CD4-positive, alpha-beta T cell treated with Interleukin-17A for 4 hours (primary cell): Measurements from ENCODE around the gene SLC30A3.
"Not testable (repeated sequence)": the region's sequence is repeated elsewhere in the genome, so short reads cannot be mapped to it uniquely, and the experiment has no call there.

Source experiments
- DNase-seq: peaks from one replicate; pipeline ENCODE4 v3.0.0-alpha.2; 2020; ENCODE audit warnings: mixed read lengths

SLC30A3 gene

GRCh38 chr2:27262379-27263286 lies at the start of gene SLC30A3:
Gene SLC30A3 (minus strand): TSS chr2:27263047. CDS start chr2:27262906, 141 bp downstream.
- peak; percentile 87 for DNase-seq

GRCh38 chr2:27312152-27312551 lies 49.3 kb upstream of the SLC30A3 start:
- no peak for DNase-seq

- DNase-seq = no peak
These were observed 46.8 kb upstream of the SLC30A3 start for GRCh38 chr2:27309651-27310050.

GRCh38 chr2:27308359-27308881 lies 45.6 kb upstream of the SLC30A3 start, which contains the start of gene UCN:
Gene UCN (minus strand): TSS chr2:27308445. CDS start chr2:27307895, 550 bp downstream.
- no peak for DNase-seq

GRCh38 chr2:27307545-27308358 lies 44.9 kb upstream of the SLC30A3 start:
- no peak for DNase-seq

GRCh38 chr2:27307287-27307544 lies 44.4 kb upstream of the SLC30A3 start:
- no peak for DNase-seq

- peak; percentile 30 for DNase-seq
These were observed 43.9 kb upstream of the SLC30A3 start for GRCh38 chr2:27306573-27307286.

- DNase-seq = no peak
These were observed 43.3 kb upstream of the SLC30A3 start for GRCh38 chr2:27306136-27306535.

GRCh38 chr2:27305516-27305915 lies 42.7 kb upstream of the SLC30A3 start:
- DNase-seq = no peak

- DNase-seq = no peak
These were observed 41.8 kb upstream of the SLC30A3 start for GRCh38 chr2:27304488-27305240.

- peak; percentile 59 for DNase-seq
These were observed 40.5 kb upstream of the SLC30A3 start for GRCh38 chr2:27303093-27304025.

- not testable (repeated sequence) for DNase-seq
These were observed 37.8 kb upstream of the SLC30A3 start for GRCh38 chr2:27300606-27301005.

- no peak for DNase-seq
These were observed 35.7 kb upstream of the SLC30A3 start for GRCh38 chr2:27298391-27299080.

GRCh38 chr2:27297195-27297594 lies 34.3 kb upstream of the SLC30A3 start:
- no peak for DNase-seq

GRCh38 chr2:27296481-27296880 lies 33.6 kb upstream of the SLC30A3 start:
- no peak for DNase-seq

GRCh38 chr2:27294928-27295327 lies 32.1 kb upstream of the SLC30A3 start:
- DNase-seq = no peak

- DNase-seq = no peak
These were observed 29.0 kb upstream of the SLC30A3 start for GRCh38 chr2:27291865-27292264.

- no peak for DNase-seq
These were observed 27.7 kb upstream of the SLC30A3 start for GRCh38 chr2:27290549-27290948.

- no peak for DNase-seq
These were observed 25.8 kb upstream of the SLC30A3 start for GRCh38 chr2:27288610-27289009.

GRCh38 chr2:27285481-27285880 lies 22.6 kb upstream of the SLC30A3 start:
- no peak for DNase-seq
